Measurements from ENCODE around the gene OR14A2. TPM values are rescaled to one million over a fixed set of nuclear protein-coding genes. Genes with fewer than 3 reads are reported as not detected.

OR14A2 gene
- polyA plus RNA-seq, 1 of the 3 experiments (the other 2 are of a cell fraction), result not detected

DNA sequence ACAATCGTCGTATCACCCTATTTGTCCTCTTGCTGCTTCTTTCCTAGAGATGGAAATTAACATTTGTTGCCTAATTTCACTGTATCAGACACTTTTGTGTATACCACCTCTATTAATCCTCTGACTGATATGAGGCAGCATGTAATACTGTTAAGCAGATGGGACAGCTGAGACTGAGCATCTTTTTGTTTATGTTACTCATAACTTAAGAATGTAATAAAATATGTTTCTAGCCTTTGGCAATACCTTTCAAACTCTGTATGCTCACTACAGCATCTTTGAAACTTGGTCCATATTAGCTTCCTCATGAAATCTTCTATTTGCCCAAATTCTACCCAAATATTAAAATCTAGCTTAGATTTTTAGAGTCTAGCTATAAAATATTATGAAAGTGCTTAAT, 7.2 kb downstream of the OR14A2 start (continued):
- TF ChIP-seq, protein P1, sequence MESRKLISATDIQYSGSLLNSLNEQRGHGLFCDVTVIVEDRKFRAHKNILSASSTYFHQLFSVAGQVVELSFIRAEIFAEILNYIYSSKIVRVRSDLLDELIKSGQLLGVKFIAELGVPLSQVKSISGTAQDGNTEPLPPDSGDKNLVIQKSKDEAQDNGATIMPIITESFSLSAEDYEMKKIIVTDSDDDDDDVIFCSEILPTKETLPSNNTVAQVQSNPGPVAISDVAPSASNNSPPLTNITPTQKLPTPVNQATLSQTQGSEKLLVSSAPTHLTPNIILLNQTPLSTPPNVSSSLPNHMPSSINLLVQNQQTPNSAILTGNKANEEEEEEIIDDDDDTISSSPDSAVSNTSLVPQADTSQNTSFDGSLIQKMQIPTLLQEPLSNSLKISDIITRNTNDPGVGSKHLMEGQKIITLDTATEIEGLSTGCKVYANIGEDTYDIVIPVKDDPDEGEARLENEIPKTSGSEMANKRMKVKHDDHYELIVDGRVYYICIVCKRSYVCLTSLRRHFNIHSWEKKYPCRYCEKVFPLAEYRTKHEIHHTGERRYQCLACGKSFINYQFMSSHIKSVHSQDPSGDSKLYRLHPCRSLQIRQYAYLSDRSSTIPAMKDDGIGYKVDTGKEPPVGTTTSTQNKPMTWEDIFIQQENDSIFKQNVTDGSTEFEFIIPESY (IDR thresholded peaks at IDR 0.05; ENCODE audit: borderline replicate concordance, low read depth), result no peak
- TF ChIP-seq NFIC (IDR thresholded peaks at IDR 0.05; ENCODE audit: borderline replicate concordance), result no peak
- no peak for TF ChIP-seq EZH2phosphoT487 (IDR thresholded peaks at IDR 0.05; ENCODE audit: borderline replicate concordance, low read depth)
- no peak for TF ChIP-seq CHD2 (IDR thresholded peaks at IDR 0.05; ENCODE audit: low read length, partially characterized antibody)
- TF ChIP-seq, protein P2, sequence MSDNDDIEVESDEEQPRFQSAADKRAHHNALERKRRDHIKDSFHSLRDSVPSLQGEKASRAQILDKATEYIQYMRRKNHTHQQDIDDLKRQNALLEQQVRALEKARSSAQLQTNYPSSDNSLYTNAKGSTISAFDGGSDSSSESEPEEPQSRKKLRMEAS (IDR thresholded peaks at IDR 0.05; ENCODE audit: low read depth), result no peak

DNA sequence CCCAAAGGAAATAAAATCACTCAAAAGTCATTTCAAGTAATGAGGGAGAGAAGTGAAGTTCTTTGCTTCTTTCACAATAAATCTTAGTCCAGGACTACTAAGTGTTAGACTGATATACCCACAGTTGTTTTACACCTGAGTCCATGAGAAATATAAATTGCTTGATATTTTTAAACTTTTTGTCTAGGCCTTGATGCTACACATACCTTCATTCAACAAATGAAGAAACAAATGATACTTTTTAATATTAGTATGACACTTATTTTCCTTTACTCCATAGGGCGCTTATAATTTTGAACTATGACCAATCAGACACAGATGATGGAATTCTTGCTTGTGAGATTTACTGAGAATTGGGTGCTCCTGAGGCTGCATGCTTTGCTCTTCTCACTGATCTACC, 9.6 kb downstream of the OR14A2 start, which contains the start of gene OR14K1:
Gene OR14K1, plus strand, starts transcription at position 301 of the 400 bp plus-strand sequence. Its CDS starts 0 bp downstream, at position 301.
- no peaks in the 10 kb centered on the region for H3K9me2 ChIP-seq
- WGBS (ENCODE audit: low lambda C conversion rate), result 8% methylated on average over 1 of the region's 1 CpG
- no peak within 1 kb of the TSS for H3K4me2 ChIP-seq
- peaks cover 9% of the 10 kb centered on the region for H3F3A ChIP-seq (replicated peaks; ENCODE audit: insufficient read depth)
- H3K4me3 ChIP-seq (ENCODE audit: low read depth in 2 of 2, low read length in 1 of 2), result no peak within 1 kb of the TSS
- no peak for DNase-seq
- H3K27ac ChIP-seq (ENCODE audit: low read depth in 2 of 2, low read length in 1 of 2), result no peak within 1 kb of the TSS
- no peaks in the 10 kb centered on the region for H3K9me3 ChIP-seq
- POLR2A ChIA-PET, result no interaction called here
- no peaks in the 10 kb centered on the region for H3K79me2 ChIP-seq (ENCODE audit: insufficient read depth)
- H4K20me1 ChIP-seq (ENCODE audit: insufficient read depth), result no peaks in the 10 kb centered on the region
- H2AFZ ChIP-seq (ENCODE audit: low read depth), result no peak within 1 kb of the TSS
- no peaks in the 10 kb centered on the region for H3K36me3 ChIP-seq (replicated peaks in 1 of 2; ENCODE audit: control insufficient read depth in 1 of 2, insufficient read depth in 2 of 2, low read length in 1 of 2)
- H3K27me3 ChIP-seq (ENCODE audit: insufficient read depth), result no peaks in the 10 kb centered on the region
- no peak for TF ChIP-seq YY1 (IDR thresholded peaks at IDR 0.05; ENCODE audit: low read depth)
- TF ChIP-seq GATA2 (CRISPR knock-in tag; IDR thresholded peaks at IDR 0.05), result no peak
- no peak for TF ChIP-seq JUND (IDR thresholded peaks at IDR 0.05)
- TF ChIP-seq RFX5 (IDR thresholded peaks at IDR 0.05; ENCODE audit: low read length), result no peak
- no peak for TF ChIP-seq FOSL2 (IDR thresholded peaks at IDR 0.05; ENCODE audit: borderline replicate concordance, low read depth)
- H3K4me1 ChIP-seq (ENCODE audit: control insufficient read depth in 1 of 2, insufficient read depth in 2 of 2, low read depth in 1 of 2, low read length in 1 of 2), result no peaks in the 10 kb centered on the region
- no peak within 1 kb of the TSS for H3K9ac ChIP-seq
- CTCF ChIA-PET, result no interaction called here

DNA sequence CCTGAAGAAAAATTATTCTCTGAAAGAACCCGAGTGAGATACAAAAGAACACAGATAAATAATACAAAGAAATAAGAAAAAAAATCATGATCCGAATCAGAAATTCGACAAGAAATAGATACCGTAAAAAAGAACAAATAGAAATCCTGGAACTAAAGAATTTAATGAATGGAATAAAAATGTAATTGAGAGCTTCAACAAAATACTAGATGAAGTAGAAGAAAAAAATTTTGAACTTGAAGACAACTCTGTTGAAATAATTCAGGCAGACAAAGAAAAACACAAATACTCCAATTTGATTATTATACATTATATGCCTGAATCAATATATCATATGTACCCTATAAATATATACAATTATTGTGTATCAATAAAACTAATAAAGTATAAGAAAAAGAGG, 26.7 kb downstream of the OR14A2 start:
- no peaks in the 10 kb centered on the region; the same call in 1 of the 2 replicates for H3K9me3 ChIP-seq
- POLR2A ChIA-PET, result no interaction called here
- H3K79me2 ChIP-seq (ENCODE audit: insufficient read depth), result no peaks in the 10 kb centered on the region
- DNase-seq, result no peak
- H3K9me2 ChIP-seq, result no peaks in the 10 kb centered on the region
- H3K27me3 ChIP-seq (ENCODE audit: insufficient read depth), result no peaks in the 10 kb centered on the region
- H3K4me2 ChIP-seq, result no peak overlapping the region
- H3K36me3 ChIP-seq (replicated peaks in 1 of 2; ENCODE audit: control insufficient read depth in 1 of 2, insufficient read depth in 2 of 2, low read length in 1 of 2), result no peaks in the 10 kb centered on the region
- no peak overlapping the region for H3K27ac ChIP-seq (ENCODE audit: low read depth in 2 of 2, low read length in 1 of 2)
- H3K4me1 ChIP-seq (ENCODE audit: control insufficient read depth in 1 of 2, insufficient read depth in 2 of 2, low read depth in 1 of 2, low read length in 1 of 2), result no peaks in the 10 kb centered on the region
- H4K20me1 ChIP-seq (ENCODE audit: insufficient read depth), result no peaks in the 10 kb centered on the region
- H3K4me3 ChIP-seq (ENCODE audit: low read depth in 2 of 2, low read length in 1 of 2), result no peak overlapping the region
- 4% methylated on average over 4 of the region's 4 CpGs for WGBS (ENCODE audit: low lambda C conversion rate)
- no peak overlapping the region for H3K9ac ChIP-seq
- CTCF ChIA-PET, result no interaction called here
- H3F3A ChIP-seq (replicated peaks; ENCODE audit: insufficient read depth), result no peaks in the 10 kb centered on the region
- no peak overlapping the region for H2AFZ ChIP-seq (ENCODE audit: low read depth)
- TF ChIP-seq, protein P1 (IDR thresholded peaks at IDR 0.05; ENCODE audit: borderline replicate concordance, low read depth), result no peak
- no peak for TF ChIP-seq MXI1 (IDR thresholded peaks at IDR 0.05; ENCODE audit: low read depth, low read length)
- TF ChIP-seq MEF2A (IDR thresholded peaks at IDR 0.05; ENCODE audit: borderline replicate concordance, low read depth), result no peak
- no peak for TF ChIP-seq CHD2 (IDR thresholded peaks at IDR 0.05; ENCODE audit: low read length, partially characterized antibody)
- no peak for TF ChIP-seq JUND (IDR thresholded peaks at IDR 0.05)
- TF ChIP-seq NFIC (IDR thresholded peaks at IDR 0.05; ENCODE audit: borderline replicate concordance), result no peak
- no peak for TF ChIP-seq RFX5 (IDR thresholded peaks at IDR 0.05; ENCODE audit: low read length)
- TF ChIP-seq POLR2AphosphoS5 (IDR thresholded peaks at IDR 0.05; ENCODE audit: low read depth, low read length), result no peak
- no peak for TF ChIP-seq EP300 (IDR thresholded peaks at IDR 0.05; ENCODE audit: borderline replicate concordance in 1 of 2, low read depth in 1 of 2, low read length in 1 of 2)
- TF ChIP-seq, protein P3, sequence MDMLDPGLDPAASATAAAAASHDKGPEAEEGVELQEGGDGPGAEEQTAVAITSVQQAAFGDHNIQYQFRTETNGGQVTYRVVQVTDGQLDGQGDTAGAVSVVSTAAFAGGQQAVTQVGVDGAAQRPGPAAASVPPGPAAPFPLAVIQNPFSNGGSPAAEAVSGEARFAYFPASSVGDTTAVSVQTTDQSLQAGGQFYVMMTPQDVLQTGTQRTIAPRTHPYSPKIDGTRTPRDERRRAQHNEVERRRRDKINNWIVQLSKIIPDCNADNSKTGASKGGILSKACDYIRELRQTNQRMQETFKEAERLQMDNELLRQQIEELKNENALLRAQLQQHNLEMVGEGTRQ (IDR thresholded peaks at IDR 0.05; ENCODE audit: borderline replicate concordance, low read depth, low read length), result no peak
- TF ChIP-seq, protein P4, sequence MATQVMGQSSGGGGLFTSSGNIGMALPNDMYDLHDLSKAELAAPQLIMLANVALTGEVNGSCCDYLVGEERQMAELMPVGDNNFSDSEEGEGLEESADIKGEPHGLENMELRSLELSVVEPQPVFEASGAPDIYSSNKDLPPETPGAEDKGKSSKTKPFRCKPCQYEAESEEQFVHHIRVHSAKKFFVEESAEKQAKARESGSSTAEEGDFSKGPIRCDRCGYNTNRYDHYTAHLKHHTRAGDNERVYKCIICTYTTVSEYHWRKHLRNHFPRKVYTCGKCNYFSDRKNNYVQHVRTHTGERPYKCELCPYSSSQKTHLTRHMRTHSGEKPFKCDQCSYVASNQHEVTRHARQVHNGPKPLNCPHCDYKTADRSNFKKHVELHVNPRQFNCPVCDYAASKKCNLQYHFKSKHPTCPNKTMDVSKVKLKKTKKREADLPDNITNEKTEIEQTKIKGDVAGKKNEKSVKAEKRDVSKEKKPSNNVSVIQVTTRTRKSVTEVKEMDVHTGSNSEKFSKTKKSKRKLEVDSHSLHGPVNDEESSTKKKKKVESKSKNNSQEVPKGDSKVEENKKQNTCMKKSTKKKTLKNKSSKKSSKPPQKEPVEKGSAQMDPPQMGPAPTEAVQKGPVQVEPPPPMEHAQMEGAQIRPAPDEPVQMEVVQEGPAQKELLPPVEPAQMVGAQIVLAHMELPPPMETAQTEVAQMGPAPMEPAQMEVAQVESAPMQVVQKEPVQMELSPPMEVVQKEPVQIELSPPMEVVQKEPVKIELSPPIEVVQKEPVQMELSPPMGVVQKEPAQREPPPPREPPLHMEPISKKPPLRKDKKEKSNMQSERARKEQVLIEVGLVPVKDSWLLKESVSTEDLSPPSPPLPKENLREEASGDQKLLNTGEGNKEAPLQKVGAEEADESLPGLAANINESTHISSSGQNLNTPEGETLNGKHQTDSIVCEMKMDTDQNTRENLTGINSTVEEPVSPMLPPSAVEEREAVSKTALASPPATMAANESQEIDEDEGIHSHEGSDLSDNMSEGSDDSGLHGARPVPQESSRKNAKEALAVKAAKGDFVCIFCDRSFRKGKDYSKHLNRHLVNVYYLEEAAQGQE (IDR thresholded peaks at IDR 0.05; ENCODE audit: low read depth, low read length), result no peak
